Measurements from ENCODE around the gene PREX1. TPM values are rescaled to one million over a fixed set of nuclear protein-coding genes. Genes with fewer than 3 reads are reported as not detected.

The PREX1 gene
- total RNA-seq, 1 donor from 2014 or later = 248 TPM

- peaks cover 3% of the 10 kb centered on the region for H3K27me3 Mint-ChIP-seq (ENCODE audit: unreplicated experiment)
Observed at GRCh38 chr20:48866936-48867335, 39.1 kb upstream of the PREX1 start.

DNA sequence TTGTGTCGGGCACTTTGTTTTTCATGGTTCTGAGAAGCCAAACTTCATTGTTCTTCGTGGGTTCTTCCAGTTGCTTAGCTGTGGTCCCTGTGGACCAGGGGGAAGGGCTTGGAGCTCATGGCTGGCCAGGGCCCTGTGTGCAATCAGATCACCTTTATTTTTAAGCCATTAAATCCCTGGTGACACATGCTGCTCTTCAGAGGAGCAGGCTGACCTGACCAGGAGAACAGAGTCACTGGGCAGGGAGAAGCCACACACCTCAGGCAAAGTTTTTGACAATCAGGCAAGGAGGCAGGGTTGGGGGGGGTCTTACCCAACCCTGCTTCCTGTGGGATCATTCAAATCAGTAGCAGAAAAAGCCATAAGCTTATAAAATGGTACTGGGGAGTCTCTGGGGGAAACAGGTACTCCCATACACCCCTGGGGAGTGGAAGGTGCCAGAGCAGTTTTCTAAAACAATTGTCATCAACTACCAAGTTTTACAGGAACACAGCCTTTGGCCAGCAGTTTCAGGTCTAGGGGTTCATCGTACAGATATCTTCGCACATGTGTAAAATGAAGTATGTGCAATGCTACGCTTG, 37.0 kb upstream of the PREX1 start:
- Mint-ChIP-seq H3K27ac (ENCODE audit: unreplicated experiment) (no peak overlapping the region), H3K4me3 (ENCODE audit: unreplicated experiment) (no peak overlapping the region), H3K9me3 (ENCODE audit: unreplicated experiment) (no peaks in the 10 kb centered on the region), H3K27me3 (ENCODE audit: unreplicated experiment) (peaks cover 3% of the 10 kb centered on the region), H3K36me3 (ENCODE audit: low read depth, unreplicated experiment) (no peaks in the 10 kb centered on the region), H3K4me1 (ENCODE audit: unreplicated experiment) (no peaks in the 10 kb centered on the region)
- TF ChIP-seq, protein P1, sequence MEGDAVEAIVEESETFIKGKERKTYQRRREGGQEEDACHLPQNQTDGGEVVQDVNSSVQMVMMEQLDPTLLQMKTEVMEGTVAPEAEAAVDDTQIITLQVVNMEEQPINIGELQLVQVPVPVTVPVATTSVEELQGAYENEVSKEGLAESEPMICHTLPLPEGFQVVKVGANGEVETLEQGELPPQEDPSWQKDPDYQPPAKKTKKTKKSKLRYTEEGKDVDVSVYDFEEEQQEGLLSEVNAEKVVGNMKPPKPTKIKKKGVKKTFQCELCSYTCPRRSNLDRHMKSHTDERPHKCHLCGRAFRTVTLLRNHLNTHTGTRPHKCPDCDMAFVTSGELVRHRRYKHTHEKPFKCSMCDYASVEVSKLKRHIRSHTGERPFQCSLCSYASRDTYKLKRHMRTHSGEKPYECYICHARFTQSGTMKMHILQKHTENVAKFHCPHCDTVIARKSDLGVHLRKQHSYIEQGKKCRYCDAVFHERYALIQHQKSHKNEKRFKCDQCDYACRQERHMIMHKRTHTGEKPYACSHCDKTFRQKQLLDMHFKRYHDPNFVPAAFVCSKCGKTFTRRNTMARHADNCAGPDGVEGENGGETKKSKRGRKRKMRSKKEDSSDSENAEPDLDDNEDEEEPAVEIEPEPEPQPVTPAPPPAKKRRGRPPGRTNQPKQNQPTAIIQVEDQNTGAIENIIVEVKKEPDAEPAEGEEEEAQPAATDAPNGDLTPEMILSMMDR (IDR thresholded peaks at IDR 0.05; ENCODE audit: unreplicated experiment) = no peak
- DNase-seq (ENCODE audit: low spot score) = no peak

More at GRCh38 chr20:48866936-48867335, 39.1 kb upstream of the PREX1 start:
- no peaks in the 10 kb centered on the region for H3K36me3 Mint-ChIP-seq (ENCODE audit: low read depth, unreplicated experiment)
- H3K27ac Mint-ChIP-seq (ENCODE audit: unreplicated experiment) = no peak overlapping the region
- TF ChIP-seq, protein P1 (IDR thresholded peaks at IDR 0.05; ENCODE audit: unreplicated experiment) = no peak
- no peak overlapping the region for H3K4me3 Mint-ChIP-seq (ENCODE audit: unreplicated experiment)
- no peaks in the 10 kb centered on the region for H3K9me3 Mint-ChIP-seq (ENCODE audit: unreplicated experiment)
- no peaks in the 10 kb centered on the region for H3K4me1 Mint-ChIP-seq (ENCODE audit: unreplicated experiment)
- DNase-seq (ENCODE audit: low spot score) = no peak

- DNase-seq (ENCODE audit: low spot score) = no peak
- H3K27me3 Mint-ChIP-seq (ENCODE audit: unreplicated experiment) = peaks cover 2% of the 10 kb centered on the region
- no peaks in the 10 kb centered on the region for H3K4me1 Mint-ChIP-seq (ENCODE audit: unreplicated experiment)
- H3K9me3 Mint-ChIP-seq (ENCODE audit: unreplicated experiment) = no peaks in the 10 kb centered on the region
- no peaks in the 10 kb centered on the region for H3K36me3 Mint-ChIP-seq (ENCODE audit: low read depth, unreplicated experiment)
- H3K27ac Mint-ChIP-seq (ENCODE audit: unreplicated experiment) = no peak overlapping the region
- H3K4me3 Mint-ChIP-seq (ENCODE audit: unreplicated experiment) = no peak overlapping the region
- TF ChIP-seq, protein P1 (IDR thresholded peaks at IDR 0.05; ENCODE audit: unreplicated experiment) = no peak
Observed at GRCh38 chr20:48864254-48864653, 36.5 kb upstream of the PREX1 start.

DNA sequence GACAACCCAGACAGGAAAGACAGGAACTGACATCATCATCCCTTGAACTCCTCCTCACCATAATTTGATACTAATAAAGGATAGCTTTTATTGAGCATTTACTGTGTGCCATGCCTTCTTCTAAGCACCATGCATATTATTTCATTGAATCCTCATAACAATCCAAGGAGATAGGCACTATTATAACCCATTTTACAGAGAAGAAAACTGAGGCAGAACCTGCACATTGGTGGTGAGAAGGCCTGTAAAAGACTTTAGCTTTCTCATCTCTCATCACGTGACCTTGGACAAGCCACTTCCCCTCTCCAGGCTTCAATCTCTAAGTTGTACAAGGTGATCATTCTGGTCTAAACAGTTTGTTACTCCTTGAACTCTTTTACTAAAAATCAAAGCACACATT, 34.5 kb upstream of the PREX1 start:
- Mint-ChIP-seq H3K27me3 (ENCODE audit: unreplicated experiment) (peaks cover 2% of the 10 kb centered on the region), H3K36me3 (ENCODE audit: low read depth, unreplicated experiment) (no peaks in the 10 kb centered on the region), H3K9me3 (ENCODE audit: unreplicated experiment) (no peaks in the 10 kb centered on the region), H3K27ac (ENCODE audit: unreplicated experiment) (no peak overlapping the region), H3K4me1 (ENCODE audit: unreplicated experiment) (peaks cover 3% of the 10 kb centered on the region), H3K4me3 (ENCODE audit: unreplicated experiment) (no peak overlapping the region)
- no peak for DNase-seq (ENCODE audit: low spot score)
- TF ChIP-seq, protein P1 (IDR thresholded peaks at IDR 0.05; ENCODE audit: unreplicated experiment) = no peak

DNA sequence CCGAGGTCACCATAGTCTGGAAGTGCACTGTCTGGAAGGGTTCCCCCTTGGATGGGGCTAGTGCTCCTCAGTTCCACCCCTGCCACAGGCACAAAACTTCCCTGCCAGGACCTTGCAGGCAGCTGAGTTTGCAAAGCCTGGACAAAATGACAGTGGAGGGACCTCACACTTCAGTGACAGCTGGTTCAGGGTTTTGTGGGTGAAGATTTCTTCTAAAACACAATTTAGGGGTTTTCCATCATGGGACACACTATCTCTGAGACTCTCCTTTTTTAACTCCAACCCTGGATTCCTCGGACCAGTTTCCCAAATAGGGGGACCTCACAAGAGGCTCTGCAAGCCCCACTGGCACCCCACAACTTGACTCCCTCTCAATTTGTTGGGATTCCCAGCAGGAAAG, 33.6 kb upstream of the PREX1 start:
- TF ChIP-seq, protein P1 (IDR thresholded peaks at IDR 0.05; ENCODE audit: unreplicated experiment) = no peak
- no peak for DNase-seq (ENCODE audit: low spot score)
- no peak overlapping the region for H3K4me3 Mint-ChIP-seq (ENCODE audit: unreplicated experiment)
- no peaks in the 10 kb centered on the region for H3K36me3 Mint-ChIP-seq (ENCODE audit: low read depth, unreplicated experiment)
- no peaks in the 10 kb centered on the region for H3K9me3 Mint-ChIP-seq (ENCODE audit: unreplicated experiment)
- H3K27me3 Mint-ChIP-seq (ENCODE audit: unreplicated experiment) = peaks cover 2% of the 10 kb centered on the region
- H3K27ac Mint-ChIP-seq (ENCODE audit: unreplicated experiment) = no peak overlapping the region
- peaks cover 3% of the 10 kb centered on the region for H3K4me1 Mint-ChIP-seq (ENCODE audit: unreplicated experiment)
